Choroid plexus epithelial cell (primary cell): Measurements from ENCODE around the gene RAET1L.
"Not testable (repeated sequence)": the region's sequence is repeated elsewhere in the genome, so short reads cannot be mapped to it uniquely, and the experiment has no call there.

Experiments
- DNase-seq: peaks from one replicate; pipeline ENCODE4 v3.0.0-alpha.2; 2010; ENCODE audit warnings: low read depth
- H3K4me3 ChIP-seq: 2 replicates; pipeline ENCODE4 v1.5.1; 2011; ENCODE audit warnings: low read depth, mild to moderate bottlenecking, control low read depth, low read length, moderate library complexity
- CTCF ChIP-seq: conservative IDR thresholded peaks from 2 replicates; pipeline ENCODE4 v1.5.1; 2011; ENCODE audit warnings: low read depth, mild to moderate bottlenecking, control low read depth, inconsistent platforms, low read length, moderate library complexity

Gene RAET1L

GRCh38 chr6:149984773-149985172, 40.6 kb downstream of the RAET1L start:
- no peak overlapping the region for H3K4me3 ChIP-seq
- no peak for DNase-seq
- TF ChIP-seq CTCF = no peak

GRCh38 chr6:149983145-149983544, 42.2 kb downstream of the RAET1L start:
- no peak for TF ChIP-seq CTCF
- no peak overlapping the region for H3K4me3 ChIP-seq
- DNase-seq = no peak

- no peak for TF ChIP-seq CTCF
- no peak for DNase-seq
- H3K4me3 ChIP-seq = no peak overlapping the region
Observed at GRCh38 chr6:149979293-149979692, 46.0 kb downstream of the RAET1L start.

GRCh38 chr6:149978610-149979009, 46.7 kb downstream of the RAET1L start:
- DNase-seq = no peak
- TF ChIP-seq CTCF = no peak

GRCh38 chr6:149977221-149977620, 48.1 kb downstream of the RAET1L start:
- no peak for TF ChIP-seq CTCF
- DNase-seq = no peak
- no peak overlapping the region for H3K4me3 ChIP-seq

More at GRCh38 chr6:149978610-149979009, 46.7 kb downstream of the RAET1L start:
- no peak overlapping the region for H3K4me3 ChIP-seq

DNA sequence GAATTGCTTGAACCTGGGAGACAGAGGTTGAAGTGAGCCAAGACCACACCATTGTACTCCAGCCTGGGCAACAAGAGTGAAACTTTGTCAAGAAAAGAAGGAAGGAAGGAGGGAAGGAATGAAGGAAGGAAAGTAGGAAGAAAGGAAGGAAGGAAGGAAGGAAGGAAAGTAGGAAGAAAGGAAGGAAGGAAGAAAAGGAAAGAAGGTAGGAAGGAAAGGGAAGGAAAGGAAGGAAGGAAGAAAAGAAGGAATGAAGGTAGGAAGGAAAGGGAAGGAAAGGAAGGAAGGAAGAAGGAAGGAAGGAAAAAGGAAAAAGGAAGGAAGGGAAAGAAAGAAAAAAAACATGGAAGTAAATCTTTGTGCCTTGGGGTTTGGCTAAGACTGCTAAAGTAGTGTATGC, 49.9 kb downstream of the RAET1L start:
- TF ChIP-seq CTCF = no peak
- no peak for DNase-seq
- H3K4me3 ChIP-seq = no peak overlapping the region

- no peak overlapping the region for H3K4me3 ChIP-seq
- DNase-seq = no peak
- TF ChIP-seq CTCF = no peak
Observed at GRCh38 chr6:149974825-149975224, 50.5 kb downstream of the RAET1L start.

DNA sequence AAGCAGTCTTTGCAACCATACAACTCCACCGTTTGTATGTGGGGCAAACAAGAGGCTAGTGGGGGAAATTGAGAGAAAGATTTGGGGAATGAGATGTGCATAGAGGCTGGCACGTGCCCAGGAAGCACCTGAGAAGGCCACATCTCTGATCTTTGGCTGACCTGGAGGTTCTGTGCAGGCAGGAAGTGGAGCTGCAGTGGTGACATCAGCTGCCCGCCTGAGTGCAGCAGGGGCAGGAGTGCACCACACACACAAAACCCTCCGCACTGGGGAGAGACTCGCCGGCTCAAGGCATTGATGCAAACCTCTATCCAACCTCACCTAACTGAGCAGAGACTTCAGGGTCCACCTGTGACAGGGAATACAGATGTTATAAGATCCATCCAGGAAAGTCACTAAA, 50.9 kb downstream of the RAET1L start:
- DNase-seq, H3K4me3 ChIP-seq: not testable (repeated sequence)
